SK-N-SH (cell line): ENCODE measurements around the gene SNPH. TPM values are rescaled to one million over a fixed set of nuclear protein-coding genes. Genes with fewer than 3 reads are reported as not detected.
"Not testable (repeated sequence)": the region's sequence is repeated elsewhere in the genome, so short reads cannot be mapped to it uniquely, and the experiment has no call there.

ENCODE experiments used
- CTCF ChIA-PET: fragments of 300-600, 350-600 bp; formaldehyde crosslinking; extraction: SDS; loops from one replicate; lab custom pipeline; 2021; lab: Yijun Ruan, JAX
- POLR2A ChIA-PET: fragments of 350-600 bp; sonication (Branson Sonifier 250); formaldehyde crosslinking; extraction: SDS; loops from one replicate; lab custom pipeline; 2020; ENCODE audit warnings: antibody characterized with exemption, inconsistent platforms; lab: Yijun Ruan, JAX
- DNase-seq: peaks from one replicate; pipeline ENCODE4 v3.0.0; 2012
- H2AFZ ChIP-seq: fragments of 200-600 bp; sonication (generic); 2 replicates; pipeline ENCODE4 v1.8.1; 2016; ENCODE audit warnings: antibody characterized with exemption, mild to moderate bottlenecking, low read depth
- H3F3A ChIP-seq: fragments of 200-600 bp; sonication (generic); replicated peaks from 2 replicates; pipeline ENCODE3; 2016; ENCODE audit warnings: antibody characterized with exemption, mild to moderate bottlenecking; ENCODE audit not compliant: insufficient read depth
- H3K27ac ChIP-seq, 2 experiments: fragments of 200-500 bp in 1 of 2; fragments of 200-600 bp in 1 of 2; sonication (Bioruptor generic) in 1 of 2; sonication (generic), shearing (Covaris generic) in 1 of 2; 2 replicates each; pipeline versions ENCODE4 v1.5.1 to v1.6.1; 2014 to 2016; ENCODE audit warnings: low read depth in 2 of 2, inconsistent platforms in 1 of 2, low read length in 1 of 2, mild to moderate bottlenecking in 1 of 2, mixed read lengths in 1 of 2
- H3K27me3 ChIP-seq: fragments of 200-600 bp; sonication (generic), shearing (Covaris generic); 2 replicates; pipeline ENCODE4 v1.6.1; 2016; ENCODE audit warnings: mixed run types; ENCODE audit not compliant: insufficient read depth
- H3K36me3 ChIP-seq, 2 experiments: fragments of 200-500 bp in 1 of 2; fragments of 200-600 bp in 1 of 2; sonication (Bioruptor generic) in 1 of 2; sonication (generic) in 1 of 2; replicated peaks in 1 of 2; 2 replicates each; pipeline versions ENCODE3 to v1.5.1; 2014 to 2016; ENCODE audit warnings: low read length in 1 of 2, mild to moderate bottlenecking in 1 of 2; ENCODE audit not compliant: insufficient read depth in 2 of 2, control insufficient read depth in 1 of 2
- H3K4me1 ChIP-seq, 2 experiments: fragments of 200-500 bp in 1 of 2; fragments of 200-600 bp in 1 of 2; sonication (Bioruptor generic) in 1 of 2; sonication (generic), shearing (Covaris generic) in 1 of 2; 2 replicates each; pipeline versions ENCODE4 v1.5.1 to v1.6.1; 2014 to 2016; ENCODE audit warnings: low read depth in 1 of 2, low read length in 1 of 2, mixed run types in 1 of 2; ENCODE audit not compliant: insufficient read depth in 2 of 2, control insufficient read depth in 1 of 2
- H3K4me2 ChIP-seq: fragments of 200-600 bp; sonication (generic), shearing (Covaris generic); 2 replicates; pipeline ENCODE4 v1.6.1; 2017; ENCODE audit warnings: mixed run types
- H3K4me3 ChIP-seq, 2 experiments: fragments of 200-500 bp in 1 of 2; fragments of 200-600 bp in 1 of 2; sonication (Bioruptor generic) in 1 of 2; sonication (generic), shearing (Covaris generic) in 1 of 2; 2 replicates each; pipeline versions ENCODE4 v1.5.1 to v1.8.1; 2014 to 2016; ENCODE audit warnings: low read depth in 2 of 2, inconsistent platforms in 1 of 2, low read length in 1 of 2, mild to moderate bottlenecking in 1 of 2, mixed read lengths in 1 of 2, moderate library complexity in 1 of 2
- H3K79me2 ChIP-seq: fragments of 200-600 bp; sonication (generic); 2 replicates; pipeline ENCODE4 v1.8.1; 2017; ENCODE audit warnings: mild to moderate bottlenecking; ENCODE audit not compliant: insufficient read depth
- H3K9ac ChIP-seq: fragments of 200-600 bp; sonication (generic); 2 replicates; pipeline ENCODE4 v1.6.1; 2017; ENCODE audit warnings: mixed run types
- H3K9me2 ChIP-seq: fragments of 200-600 bp; sonication (generic); 2 replicates; pipeline ENCODE4 v1.6.1; 2017; ENCODE audit warnings: mixed run types
- H3K9me3 ChIP-seq: fragments of 200-600 bp; sonication (generic); 2 replicates; pipeline ENCODE4 v1.6.1; 2017; ENCODE audit warnings: mixed run types, mild to moderate bottlenecking, moderate library complexity
- H4K20me1 ChIP-seq: fragments of 200-600 bp; sonication (generic); 2 replicates; pipeline ENCODE4 v1.6.1; 2017; ENCODE audit warnings: mild to moderate bottlenecking, mixed run types; ENCODE audit not compliant: insufficient read depth
- CTCF ChIP-seq: fragments of 200-600 bp; sonication (generic); IDR thresholded peaks from 2 replicates; pipeline ENCODE4 v1.6.1; 2017; ENCODE audit warnings: antibody characterized with exemption, mild to moderate bottlenecking, moderate library complexity
- SIN3A ChIP-seq: IDR thresholded peaks from 2 replicates; pipeline ENCODE4 v1.6.1; 2012; ENCODE audit warnings: low read depth, mild to moderate bottlenecking, low read length, moderate library complexity, borderline replicate concordance
- WGBS: methylation state at CpG from one replicate; pipeline ENCODE4 v1.1.6; 2017; ENCODE audit warnings: low lambda C conversion rate; 5-methylcytosine and 5-hydroxymethylcytosine counted together
- polyA plus RNA-seq, 3 experiments: library from polyadenylated mRNA; depleted of rRNA; stranded (reverse); fragments of >200 nt; gene quantifications; 2 replicates each; pipeline ENCODE4 v1.2.3, GENCODE V29; 2012
- TF ChIP-seq, protein P1 (sequence below): IDR thresholded peaks from 2 replicates; pipeline ENCODE4 v1.6.1; 2012; ENCODE audit warnings: mild to moderate bottlenecking, low read depth, low read length, moderate library complexity
- TF ChIP-seq, protein P2 (sequence below): IDR thresholded peaks from 2 replicates; pipeline ENCODE4 v1.4.0; 2012; ENCODE audit warnings: low read depth

SNPH gene
- polyA plus RNA-seq, 1 of the 3 experiments (the other 2 are of a cell fraction): 2.5 TPM

- TF ChIP-seq, protein P1, sequence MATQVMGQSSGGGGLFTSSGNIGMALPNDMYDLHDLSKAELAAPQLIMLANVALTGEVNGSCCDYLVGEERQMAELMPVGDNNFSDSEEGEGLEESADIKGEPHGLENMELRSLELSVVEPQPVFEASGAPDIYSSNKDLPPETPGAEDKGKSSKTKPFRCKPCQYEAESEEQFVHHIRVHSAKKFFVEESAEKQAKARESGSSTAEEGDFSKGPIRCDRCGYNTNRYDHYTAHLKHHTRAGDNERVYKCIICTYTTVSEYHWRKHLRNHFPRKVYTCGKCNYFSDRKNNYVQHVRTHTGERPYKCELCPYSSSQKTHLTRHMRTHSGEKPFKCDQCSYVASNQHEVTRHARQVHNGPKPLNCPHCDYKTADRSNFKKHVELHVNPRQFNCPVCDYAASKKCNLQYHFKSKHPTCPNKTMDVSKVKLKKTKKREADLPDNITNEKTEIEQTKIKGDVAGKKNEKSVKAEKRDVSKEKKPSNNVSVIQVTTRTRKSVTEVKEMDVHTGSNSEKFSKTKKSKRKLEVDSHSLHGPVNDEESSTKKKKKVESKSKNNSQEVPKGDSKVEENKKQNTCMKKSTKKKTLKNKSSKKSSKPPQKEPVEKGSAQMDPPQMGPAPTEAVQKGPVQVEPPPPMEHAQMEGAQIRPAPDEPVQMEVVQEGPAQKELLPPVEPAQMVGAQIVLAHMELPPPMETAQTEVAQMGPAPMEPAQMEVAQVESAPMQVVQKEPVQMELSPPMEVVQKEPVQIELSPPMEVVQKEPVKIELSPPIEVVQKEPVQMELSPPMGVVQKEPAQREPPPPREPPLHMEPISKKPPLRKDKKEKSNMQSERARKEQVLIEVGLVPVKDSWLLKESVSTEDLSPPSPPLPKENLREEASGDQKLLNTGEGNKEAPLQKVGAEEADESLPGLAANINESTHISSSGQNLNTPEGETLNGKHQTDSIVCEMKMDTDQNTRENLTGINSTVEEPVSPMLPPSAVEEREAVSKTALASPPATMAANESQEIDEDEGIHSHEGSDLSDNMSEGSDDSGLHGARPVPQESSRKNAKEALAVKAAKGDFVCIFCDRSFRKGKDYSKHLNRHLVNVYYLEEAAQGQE: no peak
- no peak for TF ChIP-seq SIN3A
- TF ChIP-seq, protein P2, sequence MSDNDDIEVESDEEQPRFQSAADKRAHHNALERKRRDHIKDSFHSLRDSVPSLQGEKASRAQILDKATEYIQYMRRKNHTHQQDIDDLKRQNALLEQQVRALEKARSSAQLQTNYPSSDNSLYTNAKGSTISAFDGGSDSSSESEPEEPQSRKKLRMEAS: no peak
Observed at GRCh38 chr20:1341561-1342265, 75.6 kb downstream of the SNPH start (continued).

DNA sequence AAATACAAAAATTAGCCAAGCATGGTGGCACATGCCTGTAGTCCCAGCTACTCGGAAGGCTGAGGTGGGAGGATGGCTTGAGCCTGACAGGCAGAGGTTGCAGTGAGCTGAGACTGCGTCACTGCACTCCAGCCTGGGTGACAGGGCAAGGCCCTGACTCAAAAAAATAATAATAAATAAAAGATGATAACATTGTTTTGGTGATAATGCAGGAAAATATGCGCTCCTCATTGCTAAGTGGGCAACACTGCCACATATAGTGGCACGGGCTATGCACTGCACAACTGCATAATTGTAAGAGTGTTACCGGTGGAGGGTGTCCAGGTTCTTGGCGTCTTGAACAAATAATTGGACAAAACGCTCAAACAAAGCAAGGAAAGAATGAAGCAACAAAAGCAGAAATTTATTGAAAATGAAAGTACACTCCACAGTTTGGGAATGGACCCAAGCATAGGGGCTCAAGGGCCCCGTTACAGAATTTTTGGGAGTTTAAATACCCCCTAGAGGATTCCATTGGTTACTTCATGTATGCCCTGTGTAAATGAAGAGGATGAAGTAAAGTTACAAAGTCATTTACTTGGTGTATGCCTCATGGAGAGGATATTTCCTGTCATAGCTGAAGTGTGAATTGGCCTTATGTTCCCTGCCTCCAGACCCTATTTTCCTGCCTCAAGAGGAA is 77.5 kb downstream of the SNPH start:
- H3K79me2 ChIP-seq: peaks cover 27% of the 10 kb centered on the region
- H2AFZ ChIP-seq, H3K4me2 ChIP-seq, H4K20me1 ChIP-seq, H3K27me3 ChIP-seq, H3K9me3 ChIP-seq, H3K9me2 ChIP-seq, H3K4me3 ChIP-seq, H3K27ac ChIP-seq, POLR2A ChIA-PET, DNase-seq: not testable (repeated sequence)
- peaks cover 0 to 24% of the 10 kb centered on the region in 2 experiments for H3K36me3 ChIP-seq
- H3K9ac ChIP-seq: 0 out of 2 replicates have a peak overlapping the region, but pooled peaks have one; percentile 10
- H3F3A ChIP-seq: peaks cover 14% of the 10 kb centered on the region
- WGBS: 96% methylated on average over 8 of the region's 8 CpGs
- peak; percentile 26; the same call in 1 of the 2 replicates for TF ChIP-seq CTCF
- H3K4me1 ChIP-seq: peaks cover 5 to 16% of the 10 kb centered on the region in 2 experiments; a peak in 2 of 4 replicates
- CTCF ChIA-PET: interaction anchor here (1.0 kb wide), 1 partner anchor 19 kb away, joined by 3 read pairs; no protein-coding TSS in a partner anchor
